GM18517 (cell line): ENCODE measurements around the gene FBXO3.

Source experiments
- ATAC-seq: cut with Tn5 transposase; IDR thresholded peaks from one replicate; pipeline ENCODE4 v1.9.1; 2021; ENCODE audit warnings: mild to moderate bottlenecking, moderate library complexity; ENCODE audit not compliant: unreplicated experiment

The FBXO3 gene

DNA sequence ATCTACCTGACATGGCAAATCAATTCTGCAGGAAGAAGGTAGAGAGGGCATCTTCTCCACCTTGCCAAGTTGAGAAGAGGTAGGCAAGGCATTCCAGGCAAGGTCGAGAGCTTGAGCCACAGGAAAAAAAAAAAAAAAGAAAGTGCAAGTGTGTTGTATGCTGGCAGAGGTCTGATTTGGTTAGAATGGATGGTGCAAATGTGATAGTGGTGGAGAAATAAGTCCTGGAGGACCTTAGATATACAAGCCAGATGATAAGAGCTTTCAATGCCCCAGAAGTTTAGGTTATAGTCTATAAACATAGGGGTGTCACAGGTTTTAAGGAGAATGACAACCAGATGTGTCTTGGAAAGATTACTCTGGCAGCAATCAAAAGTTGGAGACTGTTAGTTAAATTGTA, 1.4 kb downstream of the FBXO3 start:
- ATAC-seq = no peak

DNA sequence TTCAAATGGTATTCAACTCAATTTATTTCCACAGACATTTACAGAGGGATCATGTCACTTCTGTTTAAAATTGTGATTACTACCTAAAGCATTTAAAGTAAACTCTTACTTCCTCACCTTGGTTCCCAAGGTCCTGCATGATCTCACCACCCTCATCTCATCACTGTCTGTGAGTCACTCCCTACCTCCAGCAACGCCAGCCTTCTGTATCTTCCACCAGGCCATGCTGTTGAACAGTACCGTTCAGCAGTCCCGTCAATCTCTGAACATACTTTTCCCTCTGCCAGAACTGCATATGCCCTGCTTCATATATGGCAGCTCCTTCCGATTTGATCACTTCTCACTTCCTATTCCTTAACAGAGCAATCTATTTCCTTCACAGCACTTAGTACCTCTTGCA, 2.0 kb downstream of the FBXO3 start:
- no peak for ATAC-seq

DNA sequence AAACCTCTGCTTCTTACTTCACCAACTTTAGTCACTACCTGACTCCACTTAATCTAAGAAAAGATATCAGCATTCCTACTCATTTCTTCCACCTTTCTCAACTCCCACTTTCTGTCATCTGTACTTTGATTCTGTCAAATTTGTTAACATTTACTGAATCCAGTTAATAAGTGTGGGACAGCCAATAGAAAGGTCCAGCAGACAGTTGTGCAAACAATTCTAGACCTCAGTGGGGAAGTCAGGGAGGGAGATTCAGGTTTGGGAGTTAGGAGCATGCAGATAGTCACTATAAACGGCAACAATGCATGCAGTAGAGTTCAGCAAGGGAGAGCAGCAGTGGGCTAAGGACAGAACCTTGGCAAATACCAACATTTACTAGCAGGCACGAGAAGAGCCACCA, 4.1 kb downstream of the FBXO3 start:
- ATAC-seq = no peak

DNA sequence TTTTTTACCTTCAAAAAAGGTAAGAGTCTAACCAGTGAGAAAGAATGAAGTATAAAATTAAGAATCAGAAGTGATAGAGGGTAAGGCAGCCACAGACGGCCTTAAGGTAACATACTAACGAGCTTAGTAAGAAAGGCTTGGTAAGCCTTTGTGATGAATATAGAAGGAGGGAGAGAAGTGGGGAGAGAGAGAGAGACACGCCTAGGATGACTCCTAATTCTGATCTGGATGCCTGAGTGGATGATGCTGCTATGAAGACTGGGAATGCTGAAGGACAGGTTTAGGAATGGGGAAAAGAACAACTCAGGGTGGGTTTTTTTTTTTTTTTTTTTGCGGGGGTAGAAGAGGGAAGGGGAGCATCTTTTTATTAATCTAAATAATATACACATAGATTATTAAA, 4.8 kb downstream of the FBXO3 start:
- no peak for ATAC-seq

DNA sequence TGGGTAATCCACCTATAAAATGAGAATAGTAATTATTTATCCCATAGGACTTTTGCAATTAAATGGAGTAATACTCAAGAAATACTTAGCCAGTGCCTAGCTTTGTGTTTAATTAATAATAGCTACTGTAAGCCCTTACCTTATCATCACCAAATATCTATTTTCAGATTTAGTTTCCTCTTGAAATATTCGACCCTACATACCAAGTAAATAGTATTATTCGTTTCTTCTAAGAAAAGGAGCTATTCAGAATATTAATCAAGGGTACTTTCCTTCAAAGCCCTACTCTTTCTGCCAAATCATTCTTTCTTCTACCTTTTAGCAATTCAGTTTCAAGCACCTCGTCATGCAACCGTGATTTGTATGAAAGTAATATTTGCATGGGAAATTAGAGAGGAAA, 6.7 kb downstream of the FBXO3 start:
- no peak for ATAC-seq

DNA sequence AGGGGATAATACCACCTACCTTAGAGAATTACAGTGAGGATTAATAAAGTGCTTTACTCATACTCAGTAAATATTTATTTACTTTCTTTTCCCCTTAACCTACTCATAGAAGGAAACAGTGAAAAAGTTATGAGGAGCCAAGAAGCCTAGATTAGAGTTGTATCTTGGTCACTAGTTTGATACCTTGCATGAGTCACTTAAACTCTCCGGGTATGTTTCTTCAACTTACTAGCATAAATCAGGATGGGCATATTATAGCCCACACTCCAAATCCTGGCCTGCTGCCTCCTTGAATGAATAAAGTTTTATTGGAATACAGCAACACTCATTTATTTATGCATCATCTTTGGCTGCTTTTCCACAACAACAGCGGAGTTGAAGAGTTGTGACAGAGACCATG, 8.2 kb downstream of the FBXO3 start:
- ATAC-seq = no peak

DNA sequence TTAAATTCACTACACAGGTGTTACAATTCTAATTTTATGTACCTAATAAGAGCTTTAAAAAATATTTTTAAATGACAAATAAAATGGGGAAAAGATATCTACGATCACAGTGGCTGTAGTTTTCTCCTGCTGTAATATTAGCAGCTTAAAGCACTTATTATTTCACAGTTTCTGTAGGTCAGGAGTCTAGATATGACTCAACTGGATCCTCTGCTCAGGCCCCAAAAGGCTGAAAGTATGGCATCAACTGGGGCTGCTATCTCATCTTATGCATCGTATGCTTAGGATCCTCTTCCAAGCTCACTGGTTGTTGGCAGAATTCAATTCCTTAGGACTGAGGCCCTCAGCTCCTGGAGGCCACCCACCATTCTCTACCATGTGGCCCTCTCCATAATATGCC, 12.8 kb downstream of the FBXO3 start:
- peak; percentile 95 for ATAC-seq

DNA sequence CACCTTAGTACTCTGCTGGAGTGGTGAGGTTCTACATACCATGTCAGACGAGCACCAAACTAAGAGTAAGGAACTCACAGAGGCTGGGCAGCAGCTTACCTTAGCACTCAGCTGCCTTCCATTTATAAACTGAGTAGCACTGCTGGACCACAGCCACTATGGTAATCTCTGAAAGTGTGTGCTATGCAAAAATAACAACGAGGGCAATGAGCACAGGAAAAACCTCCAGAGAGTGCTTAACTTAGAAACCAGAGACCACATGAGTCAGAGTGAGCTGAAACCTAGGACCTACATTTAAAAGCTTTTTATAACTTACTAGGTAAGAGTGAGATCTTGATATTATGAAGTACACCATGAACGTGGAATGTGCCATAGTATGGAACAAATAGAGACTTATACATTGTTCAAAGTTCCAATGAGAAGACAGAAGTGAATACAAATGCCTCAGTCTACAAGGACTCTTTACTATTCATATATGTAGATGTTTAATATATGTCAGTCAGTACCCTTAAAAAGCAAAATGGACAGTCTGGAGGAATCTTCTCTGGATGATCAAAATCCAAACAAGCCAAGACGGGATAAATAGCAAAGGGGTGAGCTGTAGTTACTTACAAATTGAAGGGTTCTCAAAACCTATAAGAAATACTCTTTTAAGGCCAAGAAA, 20.9 kb downstream of the FBXO3 start:
- peak; percentile 99 for ATAC-seq

DNA sequence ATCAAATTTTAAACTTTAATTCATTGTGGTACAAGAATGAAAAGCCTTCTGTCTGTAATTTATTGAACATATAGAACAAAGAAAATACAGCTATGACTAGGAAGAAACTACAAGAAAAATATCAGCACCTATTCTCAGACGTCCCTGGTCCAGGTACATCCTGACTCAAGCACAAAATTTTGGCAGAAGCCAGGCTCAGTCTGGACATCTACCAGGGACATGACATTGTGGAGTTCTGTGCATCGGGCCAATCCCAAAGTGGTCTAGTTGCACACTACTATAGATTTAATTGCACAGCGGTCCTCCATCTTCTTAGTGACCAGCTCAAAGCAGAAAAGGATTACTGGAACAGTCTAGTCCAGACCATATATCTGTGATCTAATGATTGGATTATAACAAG, 22.4 kb downstream of the FBXO3 start:
- no peak for ATAC-seq

DNA sequence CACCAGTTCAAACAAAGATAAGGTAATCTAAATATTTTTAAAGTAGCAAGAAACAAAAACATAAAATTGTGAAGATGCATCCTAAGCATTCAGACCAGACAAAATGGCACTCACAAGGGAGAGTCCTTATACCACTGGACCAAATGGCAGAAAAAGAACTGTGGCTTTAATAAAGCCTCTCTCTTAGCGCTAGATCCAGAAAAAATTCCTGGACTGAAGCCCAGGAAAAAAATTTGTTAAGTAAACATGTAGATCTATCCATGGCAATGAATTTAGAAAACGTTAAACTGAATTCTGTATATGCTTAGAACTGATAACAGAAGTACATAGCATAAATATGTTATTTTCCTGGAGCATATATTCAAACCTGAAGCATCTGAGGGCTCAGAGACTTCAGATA, 26.3 kb downstream of the FBXO3 start:
- ATAC-seq = no peak

DNA sequence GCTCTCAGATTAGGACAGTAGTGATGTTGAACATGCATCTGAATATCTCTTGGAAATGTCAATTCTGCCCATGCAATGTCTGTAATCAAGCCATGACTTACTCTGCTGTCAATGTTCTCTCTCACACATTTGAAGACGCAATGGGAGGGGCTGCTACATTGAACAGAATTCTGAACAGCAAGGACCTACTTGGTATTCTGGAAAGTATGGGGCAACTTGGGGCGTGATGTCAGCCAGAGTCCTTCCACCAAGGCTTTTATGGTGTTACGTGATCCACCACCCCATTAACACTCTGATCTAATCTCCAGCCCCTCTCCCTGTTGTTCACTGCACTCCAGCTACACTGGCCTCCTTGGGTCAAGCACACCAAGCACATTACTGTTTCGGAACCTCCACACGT, 31.0 kb downstream of the FBXO3 start:
- no peak for ATAC-seq

DNA sequence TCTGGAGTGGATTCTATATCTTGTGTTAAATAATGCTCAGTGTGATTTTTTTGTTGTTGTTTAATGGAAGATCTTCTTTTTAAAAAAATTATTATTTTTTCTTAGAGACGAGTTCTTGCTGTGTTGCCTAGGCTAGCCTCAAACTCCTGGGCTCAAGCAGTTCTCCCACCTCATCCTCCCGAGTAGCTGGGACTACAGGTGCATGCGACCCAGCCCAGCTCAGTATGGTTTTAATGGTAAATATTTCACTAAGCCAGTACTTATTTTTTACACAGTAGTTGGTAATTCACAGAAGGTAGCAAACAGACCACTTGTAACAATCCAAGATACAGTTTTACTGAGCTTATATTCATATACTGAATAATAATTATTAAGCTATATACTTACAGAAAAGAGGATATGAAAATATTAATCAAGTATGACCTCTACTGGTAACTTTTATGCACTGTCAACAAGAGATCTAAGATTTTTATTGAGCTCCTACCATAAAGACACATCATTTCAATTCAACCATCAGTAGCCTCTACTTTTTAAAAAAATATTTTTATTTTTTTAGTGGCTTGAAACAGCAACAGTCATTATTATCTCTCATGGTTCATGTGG, 32.0 kb downstream of the FBXO3 start:
- ATAC-seq = no peak

DNA sequence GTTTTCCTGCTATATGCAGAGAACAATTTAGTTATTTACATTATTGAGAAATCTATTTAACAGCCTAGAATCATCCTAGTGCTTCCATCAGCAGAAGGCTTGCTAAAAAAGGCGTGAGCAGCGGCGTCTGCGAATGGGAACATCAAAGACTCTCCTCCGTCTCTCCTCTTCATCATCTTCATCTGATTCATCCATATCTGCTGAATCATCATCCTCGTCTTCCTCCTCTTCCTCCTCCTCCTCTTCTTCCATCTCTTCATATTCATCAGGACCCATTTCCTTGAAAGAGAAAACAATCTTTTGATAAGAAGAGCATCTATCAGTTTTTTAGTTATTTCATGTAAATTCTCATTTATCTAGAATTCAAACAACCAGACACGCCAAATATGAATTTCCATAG, 32.5 kb downstream of the FBXO3 start:
- no peak for ATAC-seq

DNA sequence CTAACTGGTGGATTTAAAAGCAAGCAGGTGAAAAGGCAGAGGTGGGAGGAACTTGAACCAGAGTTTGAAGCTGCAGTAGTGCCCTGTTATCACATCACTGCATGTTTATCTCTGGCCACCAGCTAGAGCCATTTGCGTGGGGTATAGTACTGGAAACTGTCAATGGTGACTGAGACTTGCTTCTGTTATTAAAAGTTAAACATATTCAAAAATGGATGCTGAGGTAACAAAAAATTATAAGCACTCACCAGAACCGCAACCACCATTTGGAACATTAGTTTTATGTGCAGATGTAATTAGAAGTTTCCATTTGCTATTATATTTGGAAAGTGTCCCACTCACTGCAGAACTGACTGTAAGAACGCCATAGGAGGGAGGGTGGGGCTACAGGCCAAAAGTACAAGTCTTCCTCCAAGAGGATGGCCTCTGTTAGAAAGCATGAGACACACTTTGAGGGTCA, 36.9 kb downstream of the FBXO3 start:
- no peak for ATAC-seq

DNA sequence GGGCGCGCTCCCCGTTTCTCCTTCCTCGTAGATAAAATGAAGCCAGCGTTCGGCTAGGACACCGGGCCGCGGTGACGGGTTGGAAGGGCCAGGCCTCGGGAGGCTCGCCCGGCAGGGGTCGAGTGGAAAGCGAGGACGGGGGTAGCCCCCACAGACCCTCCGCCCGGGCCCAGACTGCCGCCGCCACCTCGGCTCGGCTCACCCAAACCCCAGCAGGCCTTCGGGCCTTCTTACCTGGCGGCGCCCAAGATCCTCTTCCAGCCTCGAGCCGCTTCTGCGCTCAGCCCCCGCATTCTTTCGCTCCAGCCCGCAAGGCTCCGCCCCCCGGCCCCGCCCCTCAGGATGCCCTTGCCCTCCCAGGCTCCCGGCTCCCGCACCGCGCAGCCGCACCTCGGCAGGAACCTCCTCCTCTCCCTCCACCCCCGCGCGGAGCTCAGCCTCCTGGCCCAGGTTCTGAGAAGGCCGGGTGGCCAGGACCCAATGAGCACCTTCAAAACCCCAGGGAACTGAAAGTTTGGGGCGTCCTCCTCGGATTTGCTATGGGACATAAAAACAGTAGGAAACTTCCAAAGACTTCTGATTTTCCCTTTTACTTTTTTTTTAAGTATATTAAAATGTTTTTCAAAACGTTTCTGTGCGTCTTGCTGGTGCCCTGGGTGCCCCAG, 38.0 kb downstream of the FBXO3 start, which contains the start of gene CD59:
Gene CD59 (minus strand): TSS at position 276 of the 665 bp plus-strand sequence. CDS start 13,978 bp downstream, outside the sequence.
- ATAC-seq = peak; percentile 58

DNA sequence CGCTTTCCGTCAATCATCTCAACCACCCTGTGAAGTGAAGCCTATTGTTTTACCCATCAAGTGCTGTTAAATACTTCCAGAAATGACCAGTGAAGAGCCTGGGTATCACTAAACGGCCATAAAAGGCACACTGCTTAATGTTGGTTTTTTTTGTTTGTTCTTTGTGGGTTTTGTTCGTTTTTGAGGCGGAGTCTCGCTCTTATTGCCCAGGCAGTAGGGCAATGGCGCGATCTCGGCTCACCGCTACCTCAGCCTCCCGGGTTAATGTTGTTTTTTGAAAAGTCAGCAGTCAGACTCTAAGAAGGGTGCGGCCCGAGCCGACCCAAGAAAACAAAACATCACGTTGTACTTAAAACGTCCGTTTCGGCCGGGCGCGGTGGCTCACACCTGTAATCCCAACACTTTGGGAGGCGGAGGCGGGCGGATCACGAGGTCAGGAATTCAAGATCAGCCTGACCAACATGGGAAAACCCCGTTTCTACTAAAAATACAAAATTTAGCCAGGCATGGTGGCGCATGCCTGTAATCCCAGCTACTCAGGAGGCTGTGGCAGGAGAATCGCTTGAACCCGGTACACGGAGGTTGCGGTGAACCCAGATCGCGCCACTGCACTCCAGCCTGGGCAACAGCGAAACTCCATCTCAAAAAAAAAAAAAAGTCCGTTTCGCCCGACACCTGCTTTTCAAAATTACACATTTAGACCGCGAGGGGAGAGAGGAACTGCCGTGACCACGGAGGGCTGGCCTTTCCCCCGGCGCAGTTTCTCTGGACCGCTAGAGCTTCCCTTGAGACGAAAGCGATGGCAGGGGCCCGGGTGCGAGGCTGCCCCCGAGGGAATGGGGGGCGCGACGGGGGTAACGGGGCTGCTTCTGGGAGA, 38.8 kb downstream of the FBXO3 start:
- peak; percentile 54 for ATAC-seq

DNA sequence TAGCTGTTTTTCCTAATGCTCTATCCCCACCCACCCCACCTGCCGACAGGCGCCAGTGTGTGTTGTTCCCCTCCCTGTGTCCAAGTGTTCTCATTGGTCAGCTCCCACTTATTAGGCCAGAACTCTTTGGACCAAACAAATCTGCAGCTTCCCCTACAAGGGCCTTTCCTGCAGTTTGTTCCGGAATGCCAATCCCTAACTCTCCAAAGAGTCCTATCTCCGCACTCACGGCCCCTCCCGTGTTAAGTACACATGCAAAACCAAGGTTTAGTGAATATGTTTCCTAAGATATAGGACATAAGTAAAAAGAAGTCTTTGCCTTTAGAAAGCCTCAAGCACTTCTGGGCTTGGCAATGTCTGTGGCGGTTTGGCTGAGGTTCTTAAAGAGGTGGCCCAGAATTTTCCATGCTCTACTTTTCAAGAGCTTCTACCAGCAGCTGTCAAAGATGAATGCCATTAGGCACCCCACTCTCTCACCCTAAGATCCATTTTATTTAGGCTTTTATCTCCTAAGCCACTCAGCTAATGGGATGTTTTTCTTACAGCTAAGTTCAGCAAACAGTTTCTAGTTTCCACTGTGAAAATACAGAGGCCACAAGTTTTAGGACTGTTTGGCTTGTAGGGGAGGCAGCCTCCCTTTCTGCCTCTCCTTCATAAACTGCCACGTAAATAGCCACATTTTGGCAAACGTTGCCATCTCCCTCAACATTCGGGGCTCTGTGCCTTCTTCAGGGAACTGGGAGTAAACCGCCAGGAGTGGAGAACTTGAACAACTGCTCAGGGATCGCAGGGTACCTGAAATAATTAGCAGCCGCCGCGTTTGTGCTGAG, 39.7 kb downstream of the FBXO3 start:
- ATAC-seq = no peak

DNA sequence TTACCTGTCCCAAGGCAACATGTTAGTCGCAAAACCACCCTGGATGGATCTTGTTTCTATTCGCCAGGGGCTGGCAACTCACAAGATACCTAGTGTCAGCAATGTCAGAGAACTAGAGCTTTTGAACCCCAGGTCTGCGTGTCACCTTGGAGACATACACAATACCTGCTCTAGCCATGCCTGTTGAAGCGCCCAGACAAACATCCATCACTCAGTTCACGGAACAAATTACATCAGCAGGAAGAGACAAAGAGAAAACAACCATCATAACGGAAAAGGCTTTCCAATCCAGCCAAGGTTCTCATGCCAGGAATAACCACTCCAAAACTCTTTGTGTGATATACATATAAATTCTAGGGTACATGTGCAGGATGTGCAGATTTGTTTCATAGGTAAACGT, 40.3 kb downstream of the FBXO3 start:
- ATAC-seq = no peak

DNA sequence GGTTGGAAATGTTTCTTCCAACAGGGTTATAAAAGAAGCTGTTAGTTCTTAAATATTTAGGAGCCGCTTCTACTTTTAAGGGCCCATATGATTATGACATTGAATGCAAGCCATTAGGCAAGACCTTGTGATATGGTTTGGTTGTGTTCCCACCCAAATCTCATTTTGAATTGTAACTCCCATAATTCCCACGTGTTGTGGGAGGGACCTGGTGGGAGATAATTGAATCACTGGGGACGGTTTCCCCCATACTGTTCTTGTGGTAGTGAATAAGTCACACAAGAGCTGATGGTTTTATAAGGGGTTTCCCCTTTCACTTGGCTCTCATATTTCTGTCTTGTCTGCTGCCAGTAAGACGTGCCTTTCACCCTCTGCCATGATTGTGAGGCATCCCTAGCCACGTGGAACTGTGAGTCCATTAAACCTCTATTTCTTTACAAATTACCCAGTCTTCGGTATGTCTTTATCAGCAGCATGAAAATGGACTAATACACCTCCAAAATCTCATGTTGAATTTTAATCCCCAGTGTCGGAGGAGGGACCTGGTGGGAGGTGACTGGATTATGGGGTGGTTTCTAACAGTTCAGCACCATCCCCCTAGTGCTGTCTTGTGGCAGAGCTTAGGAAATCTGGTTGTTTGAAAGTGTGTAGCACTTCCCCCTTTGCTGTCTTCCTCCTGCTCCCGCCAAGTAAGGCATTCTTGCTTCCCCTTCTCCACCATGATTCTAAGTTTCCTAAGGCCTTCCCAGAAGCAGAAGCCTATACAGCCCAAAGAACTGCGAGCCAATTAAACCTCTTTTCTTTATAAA, 42.4 kb downstream of the FBXO3 start:
- no peak for ATAC-seq

DNA sequence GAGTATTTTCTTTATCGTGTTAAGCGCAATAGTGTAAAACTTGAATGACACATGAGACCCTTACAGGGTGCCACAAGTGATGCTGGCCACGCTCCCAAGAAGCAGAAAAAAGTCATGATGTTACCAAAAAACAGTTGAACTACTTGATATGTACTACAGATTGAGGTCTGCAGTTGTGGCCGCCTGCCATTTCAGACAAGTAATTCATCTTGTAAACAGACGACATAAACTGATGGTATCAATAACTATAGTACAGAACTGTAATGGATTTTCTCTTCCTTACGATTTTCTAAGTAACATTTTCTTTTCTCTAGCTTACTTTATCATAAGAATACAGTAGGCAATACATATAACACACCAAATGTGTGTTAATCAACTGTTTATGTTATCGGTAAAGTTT, 43.6 kb downstream of the FBXO3 start:
- no peak for ATAC-seq
